ENCODE measurements around the gene SP5. TPM values are rescaled to one million over a fixed set of nuclear protein-coding genes. Genes with fewer than 3 reads are reported as not detected.

SP5 gene
- total and polyA plus RNA-seq, 2 experiments from 2014 or later: 1.9 to 2.4 TPM

- 35% methylated on average over 18 of the region's 18 CpGs for WGBS (ENCODE audit: low lambda C conversion rate, missing lambda C conversion rate)
- peak overlapping the region; percentile 97 for H3K4me2 ChIP-seq
- no peak overlapping the region for H3K4me3 ChIP-seq
- TF ChIP-seq EZH2phosphoT487 (IDR thresholded peaks at IDR 0.05; ENCODE audit: low read depth, severe bottlenecking, unreplicated experiment): no peak
- TF ChIP-seq, protein P1, sequence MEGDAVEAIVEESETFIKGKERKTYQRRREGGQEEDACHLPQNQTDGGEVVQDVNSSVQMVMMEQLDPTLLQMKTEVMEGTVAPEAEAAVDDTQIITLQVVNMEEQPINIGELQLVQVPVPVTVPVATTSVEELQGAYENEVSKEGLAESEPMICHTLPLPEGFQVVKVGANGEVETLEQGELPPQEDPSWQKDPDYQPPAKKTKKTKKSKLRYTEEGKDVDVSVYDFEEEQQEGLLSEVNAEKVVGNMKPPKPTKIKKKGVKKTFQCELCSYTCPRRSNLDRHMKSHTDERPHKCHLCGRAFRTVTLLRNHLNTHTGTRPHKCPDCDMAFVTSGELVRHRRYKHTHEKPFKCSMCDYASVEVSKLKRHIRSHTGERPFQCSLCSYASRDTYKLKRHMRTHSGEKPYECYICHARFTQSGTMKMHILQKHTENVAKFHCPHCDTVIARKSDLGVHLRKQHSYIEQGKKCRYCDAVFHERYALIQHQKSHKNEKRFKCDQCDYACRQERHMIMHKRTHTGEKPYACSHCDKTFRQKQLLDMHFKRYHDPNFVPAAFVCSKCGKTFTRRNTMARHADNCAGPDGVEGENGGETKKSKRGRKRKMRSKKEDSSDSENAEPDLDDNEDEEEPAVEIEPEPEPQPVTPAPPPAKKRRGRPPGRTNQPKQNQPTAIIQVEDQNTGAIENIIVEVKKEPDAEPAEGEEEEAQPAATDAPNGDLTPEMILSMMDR (IDR thresholded peaks at IDR 0.05; ENCODE audit: poor library complexity): no peak
- TF ChIP-seq EZH2 (IDR thresholded peaks at IDR 0.05; ENCODE audit: borderline replicate concordance): no peak
- H3K36me3 ChIP-seq (replicated peaks; ENCODE audit: insufficient read depth, low read depth): no peaks in the 10 kb centered on the region
- no peaks in the 10 kb centered on the region for H3K9me2 ChIP-seq (replicated peaks; ENCODE audit: insufficient read depth)
- peaks cover 57% of the 10 kb centered on the region for H3K27me3 ChIP-seq
- no peak overlapping the region for H2AFZ ChIP-seq
- no peaks in the 10 kb centered on the region for H3K79me2 ChIP-seq
- no peak for DNase-seq (ENCODE audit: low spot score)
- H3K27ac ChIP-seq: no peak overlapping the region
- H4K20me1 ChIP-seq (ENCODE audit: insufficient read depth, poor library complexity, severe bottlenecking): no peaks in the 10 kb centered on the region
- peaks cover 14% of the 10 kb centered on the region for H3K4me1 ChIP-seq (ENCODE audit: insufficient read depth)
- peaks cover 5% of the 10 kb centered on the region for H3K9me3 ChIP-seq (ENCODE audit: low read depth)
Observed at GRCh38 chr2:170717991-170718589, 3.0 kb downstream of the SP5 start.

DNA sequence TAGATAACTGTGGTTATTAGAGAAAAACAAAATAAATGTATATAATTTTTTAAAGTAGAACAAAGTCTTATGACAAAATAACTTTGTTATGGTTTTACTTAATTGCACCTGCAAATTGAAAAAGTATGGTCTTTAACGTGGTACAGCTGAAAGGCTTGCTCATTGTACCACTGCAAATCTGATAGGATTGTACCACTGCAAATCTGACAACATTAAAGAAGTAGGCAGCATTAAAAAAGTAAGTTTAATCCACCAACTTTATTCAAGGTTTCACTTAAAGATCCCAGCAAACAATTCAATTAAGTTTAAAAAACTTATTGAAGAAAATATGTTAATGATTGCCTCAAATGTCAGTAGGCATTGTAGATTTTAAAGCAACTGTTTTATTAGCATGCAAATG lies 4.7 kb downstream of the SP5 start:
- H3K4me3 ChIP-seq: no peak overlapping the region
- no peaks in the 10 kb centered on the region for H3K79me2 ChIP-seq
- TF ChIP-seq EZH2 (IDR thresholded peaks at IDR 0.05; ENCODE audit: borderline replicate concordance) (no peak), EZH2phosphoT487 (IDR thresholded peaks at IDR 0.05; ENCODE audit: low read depth, severe bottlenecking, unreplicated experiment) (no peak)
- TF ChIP-seq, protein P1 (IDR thresholded peaks at IDR 0.05; ENCODE audit: poor library complexity): no peak
- 62% methylated on average over 1 of the region's 1 CpG for WGBS (ENCODE audit: low lambda C conversion rate, missing lambda C conversion rate)
- peaks cover 5% of the 10 kb centered on the region for H3K9me3 ChIP-seq (ENCODE audit: low read depth)
- H4K20me1 ChIP-seq (ENCODE audit: insufficient read depth, poor library complexity, severe bottlenecking): no peaks in the 10 kb centered on the region
- no peak for DNase-seq (ENCODE audit: low spot score)
- no peaks in the 10 kb centered on the region for H3K9me2 ChIP-seq (replicated peaks; ENCODE audit: insufficient read depth)
- no peaks in the 10 kb centered on the region for H3K36me3 ChIP-seq (replicated peaks; ENCODE audit: insufficient read depth, low read depth)
- H3K4me2 ChIP-seq: no peak overlapping the region
- peaks cover 14% of the 10 kb centered on the region for H3K4me1 ChIP-seq (ENCODE audit: insufficient read depth)
- H3K27me3 ChIP-seq: peaks cover 43% of the 10 kb centered on the region
- H2AFZ ChIP-seq: no peak overlapping the region
- no peak overlapping the region for H3K27ac ChIP-seq

GRCh38 chr2:170721678-170722077 lies 6.5 kb downstream of the SP5 start:
- peaks cover 32% of the 10 kb centered on the region for H3K27me3 ChIP-seq
- H3K36me3 ChIP-seq (replicated peaks; ENCODE audit: insufficient read depth, low read depth): no peaks in the 10 kb centered on the region
- peaks cover 5% of the 10 kb centered on the region for H3K9me3 ChIP-seq (ENCODE audit: low read depth)
- H2AFZ ChIP-seq: no peak overlapping the region
- no peak for DNase-seq (ENCODE audit: low spot score)
- TF ChIP-seq EZH2phosphoT487 (IDR thresholded peaks at IDR 0.05; ENCODE audit: low read depth, severe bottlenecking, unreplicated experiment) (no peak), EZH2 (IDR thresholded peaks at IDR 0.05; ENCODE audit: borderline replicate concordance) (no peak)
- TF ChIP-seq, protein P1 (IDR thresholded peaks at IDR 0.05; ENCODE audit: poor library complexity): no peak
- no peak overlapping the region for H3K4me3 ChIP-seq
- H4K20me1 ChIP-seq (ENCODE audit: insufficient read depth, poor library complexity, severe bottlenecking): no peaks in the 10 kb centered on the region
- peaks cover 4% of the 10 kb centered on the region for H3K4me1 ChIP-seq (ENCODE audit: insufficient read depth)
- H3K9me2 ChIP-seq (replicated peaks; ENCODE audit: insufficient read depth): no peaks in the 10 kb centered on the region
- H3K4me2 ChIP-seq: no peak overlapping the region
- 90% methylated on average over 3 of the region's 3 CpGs for WGBS (ENCODE audit: low lambda C conversion rate, missing lambda C conversion rate)
- no peak overlapping the region for H3K27ac ChIP-seq
- no peaks in the 10 kb centered on the region for H3K79me2 ChIP-seq
